ENCODE results near the gene AGTRAP.

AGTRAP gene

GRCh38 chr1:11792106-11792505 is 56.2 kb downstream of the AGTRAP start:
- Histone ChIP-seq H3K27me3 (ENCODE audit: low read depth) (no peaks in the 10 kb centered on the region), H3K4me1 (peaks cover 2% of the 10 kb centered on the region; the same call in 1 of the 2 replicates), H3K9me3 (no peaks in the 10 kb centered on the region), H3K36me3 (replicated peaks) (peaks cover 6% of the 10 kb centered on the region; the same call in 1 of the 2 replicates), H3K4me3 (no peak overlapping the region)
- DNase-seq (ENCODE audit: low spot score in 2 of 2): no peak
- in situ Hi-C loops (cut with MboI; ENCODE audit: low sequenced_read_pairs): no loop called here

- no peak for DNase-seq (ENCODE audit: low spot score in 2 of 2)
- no peaks in the 10 kb centered on the region for H3K4me1 ChIP-seq
- peaks cover 6% of the 10 kb centered on the region; the same call in 1 of the 2 replicates for H3K36me3 ChIP-seq (replicated peaks)
- H3K4me3 ChIP-seq: no peak overlapping the region
- in situ Hi-C loops (cut with MboI; ENCODE audit: low sequenced_read_pairs): no loop called here
- no peaks in the 10 kb centered on the region for H3K27me3 ChIP-seq (ENCODE audit: low read depth)
- no peaks in the 10 kb centered on the region for H3K9me3 ChIP-seq
Measured at GRCh38 chr1:11793819-11794218, 57.9 kb downstream of the AGTRAP start.

GRCh38 chr1:11794446-11795237 is 58.7 kb downstream of the AGTRAP start:
- no peak overlapping the region for H3K4me3 ChIP-seq
- in situ Hi-C loops (cut with MboI; ENCODE audit: low sequenced_read_pairs): no loop called here
- H3K36me3 ChIP-seq (replicated peaks): peaks cover 6% of the 10 kb centered on the region; the same call in 1 of the 2 replicates

GRCh38 chr1:11795238-11795890 is 59.4 kb downstream of the AGTRAP start:
- DNase-seq (ENCODE audit: low spot score in 2 of 2): no peak
- peaks cover 9% of the 10 kb centered on the region; the same call in 1 of the 2 replicates for H3K36me3 ChIP-seq (replicated peaks)
- no peak overlapping the region for H3K4me3 ChIP-seq
- no peaks in the 10 kb centered on the region for H3K4me1 ChIP-seq
- in situ Hi-C loops (cut with MboI; ENCODE audit: low sequenced_read_pairs): no loop called here
- no peaks in the 10 kb centered on the region for H3K9me3 ChIP-seq
- no peaks in the 10 kb centered on the region for H3K27me3 ChIP-seq (ENCODE audit: low read depth)

More at GRCh38 chr1:11794446-11795237, 58.7 kb downstream of the AGTRAP start:
- Histone ChIP-seq H3K27me3 (ENCODE audit: low read depth) (no peaks in the 10 kb centered on the region), H3K9me3 (no peaks in the 10 kb centered on the region), H3K4me1 (no peaks in the 10 kb centered on the region)
- no peak for DNase-seq (ENCODE audit: low spot score in 2 of 2)

- no peak for DNase-seq (ENCODE audit: low spot score in 2 of 2)
- H3K9me3 ChIP-seq: no peaks in the 10 kb centered on the region
- H3K4me3 ChIP-seq: no peak overlapping the region
- in situ Hi-C loops (cut with MboI; ENCODE audit: low sequenced_read_pairs): no loop called here
- H3K36me3 ChIP-seq (replicated peaks): peaks cover 18% of the 10 kb centered on the region
- H3K27me3 ChIP-seq (ENCODE audit: low read depth): no peaks in the 10 kb centered on the region
- H3K4me1 ChIP-seq: no peaks in the 10 kb centered on the region
Measured at GRCh38 chr1:11796036-11796828, 60.3 kb downstream of the AGTRAP start.

GRCh38 chr1:11797525-11798216 is 61.7 kb downstream of the AGTRAP start:
- H3K36me3 ChIP-seq (replicated peaks): peaks cover 16% of the 10 kb centered on the region
- no peak for DNase-seq (ENCODE audit: low spot score in 2 of 2)
- in situ Hi-C loops (cut with MboI; ENCODE audit: low sequenced_read_pairs): no loop called here
- no peak overlapping the region for H3K4me3 ChIP-seq
- no peaks in the 10 kb centered on the region for H3K27me3 ChIP-seq (ENCODE audit: low read depth)
- H3K9me3 ChIP-seq: no peaks in the 10 kb centered on the region
- H3K4me1 ChIP-seq: no peaks in the 10 kb centered on the region; the same call in 1 of the 2 replicates

GRCh38 chr1:11799099-11799498 is 63.2 kb downstream of the AGTRAP start:
- peaks cover 11% of the 10 kb centered on the region for H3K4me1 ChIP-seq
- no peaks in the 10 kb centered on the region for H3K27me3 ChIP-seq (ENCODE audit: low read depth)
- H3K9me3 ChIP-seq: no peaks in the 10 kb centered on the region
- peaks cover 16% of the 10 kb centered on the region for H3K36me3 ChIP-seq (replicated peaks)
- in situ Hi-C loops (cut with MboI; ENCODE audit: low sequenced_read_pairs): no loop called here
- no peak for DNase-seq (ENCODE audit: low spot score in 2 of 2)
- H3K4me3 ChIP-seq: no peak overlapping the region

GRCh38 chr1:11799896-11800295 is 64.0 kb downstream of the AGTRAP start:
- peaks cover 16% of the 10 kb centered on the region for H3K36me3 ChIP-seq (replicated peaks)
- no peak overlapping the region for H3K4me3 ChIP-seq
- H3K4me1 ChIP-seq: peaks cover 15% of the 10 kb centered on the region
- in situ Hi-C loops (cut with MboI; ENCODE audit: low sequenced_read_pairs): no loop called here
- no peaks in the 10 kb centered on the region for H3K9me3 ChIP-seq
- H3K27me3 ChIP-seq (ENCODE audit: low read depth): no peaks in the 10 kb centered on the region
- DNase-seq (ENCODE audit: low spot score in 2 of 2): no peak

GRCh38 chr1:11800391-11800755 is 64.4 kb downstream of the AGTRAP start:
- DNase-seq (ENCODE audit: low spot score in 2 of 2): no peak
- Histone ChIP-seq H3K36me3 (replicated peaks) (peaks cover 16% of the 10 kb centered on the region), H3K4me3 (no peak overlapping the region), H3K4me1 (peaks cover 17% of the 10 kb centered on the region), H3K9me3 (no peaks in the 10 kb centered on the region), H3K27me3 (ENCODE audit: low read depth) (no peaks in the 10 kb centered on the region)
- in situ Hi-C loops (cut with MboI; ENCODE audit: low sequenced_read_pairs): no loop called here

All from HAP-1 (cell line).